ENCODE data around the gene KCNQ4. TPM values are rescaled to one million over a fixed set of nuclear protein-coding genes. Genes with fewer than 3 reads are reported as not detected.
A peak's percentile ranks its signal among the peaks of the same experiment; 100 is the strongest.

The KCNQ4 gene
- total and polyA plus RNA-seq, 2 of the 4 experiments (the other 2 are of a cell fraction), result 0.07 TPM; not detected in 1

DNA sequence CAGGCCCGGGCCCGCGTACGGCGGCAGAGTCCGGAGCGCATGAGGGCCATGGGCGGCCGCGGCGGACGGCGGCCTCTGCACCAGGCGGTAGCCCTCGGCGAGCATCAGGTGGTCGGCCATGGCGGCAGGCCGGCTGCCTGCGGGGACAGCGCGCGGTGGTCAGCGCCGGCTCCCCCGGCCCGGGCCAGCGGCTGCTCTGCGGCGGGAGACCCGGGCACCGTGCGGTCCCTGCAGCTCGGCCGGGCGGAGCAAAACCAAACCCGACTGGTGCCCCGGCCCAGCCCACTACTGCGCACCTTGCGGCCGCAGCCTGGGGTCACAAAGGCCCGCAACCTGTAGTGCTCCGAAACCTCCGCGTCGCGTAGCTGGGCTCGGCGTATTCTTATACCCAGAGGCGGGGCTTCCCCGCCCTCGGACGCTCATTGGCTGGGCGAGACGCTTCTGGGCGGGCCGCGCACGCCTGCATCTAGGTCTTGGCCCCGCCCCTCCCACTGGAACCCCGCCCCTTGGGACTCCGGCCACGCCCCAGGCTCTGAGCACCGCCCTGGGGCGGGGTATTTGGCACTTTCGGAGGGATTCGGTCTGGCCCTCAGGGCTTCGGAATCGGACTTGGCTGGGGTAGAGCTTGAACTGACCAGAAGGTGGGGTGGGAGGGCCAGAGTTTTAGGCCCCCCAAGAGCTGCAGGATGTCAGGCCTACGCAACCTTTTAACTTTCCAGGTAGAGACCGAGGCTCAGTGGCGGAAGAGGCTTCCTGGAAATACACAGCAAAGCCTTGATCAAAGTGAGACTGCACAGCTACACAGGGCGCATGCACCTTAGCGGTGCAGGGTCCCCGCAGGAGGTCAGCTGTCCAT lies 78.6 kb downstream of the KCNQ4 start, which contains the start of gene CITED4:
Gene CITED4 (minus strand): TSS at position 356 of the 856 bp plus-strand sequence. CDS start 236 bp downstream, at position 120.
- H3K56ac ChIP-seq (ENCODE audit: extremely low read depth, insufficient read depth, low read length), result no peak within 1 kb of the TSS
- no peak within 1 kb of the TSS for H4K5ac ChIP-seq (ENCODE audit: low read depth, low read length)
- 0 out of 2 replicates have a peak within 1 kb of the TSS, but pooled peaks have one; percentile 0 for H2BK120ac ChIP-seq (ENCODE audit: low read depth, low read length)
- 4% methylated on average over 32 of the region's 75 CpGs; no CpG with 5 or more reads in 1 of the 2 experiments for WGBS, 2 experiments (ENCODE audit: extremely low coverage in 2 of 2, insufficient read length in 1 of 2)
- ChIA-PET POLR2A (ENCODE audit: unreplicated experiment) (interaction anchor here (0.6 to 0.8 kb wide), 2 partner anchors 81 to 133 kb away, joined by 3 to 4 read pairs; no protein-coding TSS in a partner anchor), CTCF (interaction anchor here (0.7 to 4.8 kb wide), 7 partner anchors 15 to 91 kb away, joined by 3 to 19 read pairs (median 4); no protein-coding TSS in a partner anchor)
- H3K27me3 ChIP-seq (ENCODE audit: control insufficient read depth, insufficient read depth, low read length), result peaks cover 18% of the 10 kb centered on the region; the same call in 1 of the 2 replicates
- H3K4me1 ChIP-seq (ENCODE audit: control insufficient read depth, insufficient read depth, low read length), result peaks cover 10% of the 10 kb centered on the region
- in situ Hi-C loops (cut with MboI; ENCODE audit: low sequenced_read_pairs), result no loop called here
- TF ChIP-seq POLR2A (IDR thresholded peaks at IDR 0.05; ENCODE audit: low read depth, low read length) (peak; percentile 62; the same call in 1 of the 2 replicates), MAFK (IDR thresholded peaks at IDR 0.05; ENCODE audit: low read depth, low read length) (no peak), RAD21 (IDR thresholded peaks at IDR 0.05; ENCODE audit: low read length) (peak; percentile 36; the same call in 1 of the 2 replicates)
- TF ChIP-seq, protein P1, sequence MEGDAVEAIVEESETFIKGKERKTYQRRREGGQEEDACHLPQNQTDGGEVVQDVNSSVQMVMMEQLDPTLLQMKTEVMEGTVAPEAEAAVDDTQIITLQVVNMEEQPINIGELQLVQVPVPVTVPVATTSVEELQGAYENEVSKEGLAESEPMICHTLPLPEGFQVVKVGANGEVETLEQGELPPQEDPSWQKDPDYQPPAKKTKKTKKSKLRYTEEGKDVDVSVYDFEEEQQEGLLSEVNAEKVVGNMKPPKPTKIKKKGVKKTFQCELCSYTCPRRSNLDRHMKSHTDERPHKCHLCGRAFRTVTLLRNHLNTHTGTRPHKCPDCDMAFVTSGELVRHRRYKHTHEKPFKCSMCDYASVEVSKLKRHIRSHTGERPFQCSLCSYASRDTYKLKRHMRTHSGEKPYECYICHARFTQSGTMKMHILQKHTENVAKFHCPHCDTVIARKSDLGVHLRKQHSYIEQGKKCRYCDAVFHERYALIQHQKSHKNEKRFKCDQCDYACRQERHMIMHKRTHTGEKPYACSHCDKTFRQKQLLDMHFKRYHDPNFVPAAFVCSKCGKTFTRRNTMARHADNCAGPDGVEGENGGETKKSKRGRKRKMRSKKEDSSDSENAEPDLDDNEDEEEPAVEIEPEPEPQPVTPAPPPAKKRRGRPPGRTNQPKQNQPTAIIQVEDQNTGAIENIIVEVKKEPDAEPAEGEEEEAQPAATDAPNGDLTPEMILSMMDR (conservative IDR thresholded peaks at IDR 0.05; ENCODE audit: low read depth, low read length), result peak; percentile 29; the same call in 1 of the 2 replicates
- no peaks in the 10 kb centered on the region for H3K36me3 ChIP-seq (ENCODE audit: control insufficient read depth, insufficient read depth, low read length)
- peak within 1 kb of the TSS; percentile 8; the same call in 1 of the 2 replicates for H2BK20ac ChIP-seq (ENCODE audit: low read depth, low read length)
- intact Hi-C loops (cut with micrococcal nuclease), result no loop called here
- H3K14ac ChIP-seq (replicated peaks; ENCODE audit: low read depth, low read length), result peak within 1 kb of the TSS; percentile 65; the same call in 1 of the 2 replicates
- H2AK9ac ChIP-seq (replicated peaks; ENCODE audit: low read depth, low read length, poor library complexity), result peak within 1 kb of the TSS; percentile 86
- no peak within 1 kb of the TSS for H3K18ac ChIP-seq (ENCODE audit: low read depth, low read length)
- peak; percentile 83 for DNase-seq
- H2BK15ac ChIP-seq (ENCODE audit: low read depth, low read length), result 0 out of 3 replicates have a peak within 1 kb of the TSS, but pooled peaks have one; percentile 47
- no peaks in the 10 kb centered on the region for H3K79me1 ChIP-seq (ENCODE audit: low read depth in 1 of 2, low read length in 2 of 2)
- ATAC-seq (ENCODE audit: low read depth), result peak; percentile 98
- H3K4me3 ChIP-seq (ENCODE audit: insufficient read depth, low read depth, low read length), result peak within 1 kb of the TSS; percentile 76
- dilution Hi-C loops (cut with HindIII; ENCODE audit: low sequenced_read_pairs, unreplicated experiment), result no loop called here
- H3K4ac ChIP-seq (ENCODE audit: low read depth, low read length), result peak within 1 kb of the TSS; percentile 39; the same call in 1 of the 2 replicates
- H4K20me1 ChIP-seq (ENCODE audit: insufficient read depth, low read length), result no peaks in the 10 kb centered on the region
- H4K8ac ChIP-seq (ENCODE audit: low read depth in 2 of 2, low read length in 2 of 2), result peak within 1 kb of the TSS; percentile 3 to 71; a peak in 1 of 4 replicates
- no peak within 1 kb of the TSS for H2BK5ac ChIP-seq (ENCODE audit: low read depth, low read length, poor library complexity, severe bottlenecking)
- H2AFZ ChIP-seq (replicated peaks; ENCODE audit: low read length, poor library complexity), result peak within 1 kb of the TSS; percentile 92
- H3K4me2 ChIP-seq (ENCODE audit: low read depth, low read length), result peak within 1 kb of the TSS; percentile 75
- H4K91ac ChIP-seq (ENCODE audit: insufficient read depth, low read depth, low read length), result no peak within 1 kb of the TSS
- no peak within 1 kb of the TSS for H2AK5ac ChIP-seq (ENCODE audit: low read depth, low read length)
- peak within 1 kb of the TSS; percentile 59; the same call in 1 of the 2 replicates for H3K23ac ChIP-seq (ENCODE audit: low read depth, low read length)
- H3K9me1 ChIP-seq (ENCODE audit: insufficient read depth, low read length), result peaks cover 6% of the 10 kb centered on the region
- H3K9ac ChIP-seq (ENCODE audit: low read depth, low read length), result no peak within 1 kb of the TSS
- no peaks in the 10 kb centered on the region for H3K9me3 ChIP-seq (ENCODE audit: control insufficient read depth, insufficient read depth, low read length)
- BruUV-seq (replicated peaks), result no TSS peak
- H3K27ac ChIP-seq (ENCODE audit: insufficient read depth, low read length), result no peak within 1 kb of the TSS; the same call in 1 of the 2 replicates

Data from IMR-90 (cell line).